ENCODE measurements around the gene DDX51.
"Not testable (repeated sequence)": the region's sequence is repeated elsewhere in the genome, so short reads cannot be mapped to it uniquely, and the experiment has no call there.

Gene DDX51

DNA sequence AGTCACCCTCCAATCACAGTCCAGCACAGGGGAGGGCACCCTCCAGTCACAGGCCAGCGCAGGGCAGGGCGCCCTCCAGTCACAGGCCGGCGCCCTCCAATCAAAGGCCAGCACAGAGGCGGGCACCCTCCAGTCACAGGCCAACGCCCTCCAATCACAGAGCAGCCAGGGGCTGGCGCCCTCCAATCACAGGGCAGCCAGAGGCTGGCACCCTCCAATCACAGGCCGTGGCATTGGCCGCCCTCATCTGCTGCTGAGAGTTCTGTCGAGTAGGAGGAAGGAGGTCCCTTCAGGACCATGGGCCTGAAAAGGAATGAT, 26.6 kb downstream of the DDX51 start:
- DNase-seq (ENCODE audit: low read depth, low spot score), result no peak

DNA sequence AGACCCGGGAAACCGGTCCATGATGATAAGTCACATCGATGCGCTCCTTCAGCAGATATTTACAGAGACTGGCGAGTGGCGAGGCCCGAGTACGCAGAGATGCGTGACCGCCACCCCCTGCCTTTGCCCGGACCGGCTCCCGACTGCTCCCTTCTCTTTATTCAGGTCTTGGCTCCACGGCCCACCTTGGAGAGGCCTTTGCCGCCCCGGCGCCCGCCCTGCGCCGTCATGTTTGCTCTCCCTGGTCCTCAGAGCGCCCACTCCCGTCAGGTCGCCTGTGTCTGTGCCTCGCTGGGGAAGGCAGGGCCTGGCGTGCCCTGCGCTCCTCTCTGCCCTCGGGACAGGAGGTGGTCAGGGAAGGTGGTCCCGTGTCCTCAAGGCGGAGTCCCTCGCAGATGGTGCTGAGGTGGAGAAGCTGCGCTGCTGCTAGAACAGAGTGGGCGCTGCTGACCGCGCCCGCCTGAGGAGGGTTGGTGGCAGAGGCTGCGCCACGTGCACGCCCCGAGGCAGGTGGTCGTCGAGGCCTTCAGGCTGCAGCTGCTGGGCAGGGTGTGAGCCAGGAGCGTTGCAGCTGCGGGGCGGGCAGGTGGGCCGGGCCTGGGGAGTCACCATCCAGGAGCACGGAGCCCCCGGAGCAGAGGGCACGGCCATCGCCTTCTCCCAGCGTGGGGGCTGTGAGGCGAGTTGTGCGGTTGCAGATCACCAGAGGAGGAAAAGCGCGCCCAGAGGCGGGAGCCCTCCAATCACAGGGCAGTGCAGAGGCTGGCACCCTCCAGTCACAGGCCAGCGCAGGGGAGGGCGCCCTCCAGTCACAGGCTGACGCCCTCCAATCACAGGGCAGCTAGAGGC, 27.2 kb downstream of the DDX51 start:
- DNase-seq (ENCODE audit: low read depth, low spot score), result no peak

DNA sequence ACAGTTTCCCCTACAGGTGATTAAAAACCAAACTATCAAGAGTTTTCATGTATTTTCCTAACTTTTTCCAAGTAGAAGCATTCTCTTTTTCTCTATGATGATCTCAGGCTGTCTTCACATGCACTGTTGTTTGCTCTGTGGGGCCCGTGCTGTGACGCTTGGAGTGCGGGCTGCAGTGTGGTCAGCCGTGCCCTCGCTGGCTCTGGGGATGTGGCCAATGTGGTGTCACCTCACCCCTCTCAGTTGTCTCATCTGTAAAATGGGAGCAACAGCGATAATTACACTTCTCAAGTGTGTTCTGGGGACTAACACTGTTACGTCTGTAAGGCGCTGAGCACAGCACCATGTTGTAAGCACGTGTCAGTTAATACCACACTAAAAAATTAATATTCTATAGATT, 28.6 kb downstream of the DDX51 start:
- DNase-seq (ENCODE audit: low read depth, low spot score), result no peak

DNA sequence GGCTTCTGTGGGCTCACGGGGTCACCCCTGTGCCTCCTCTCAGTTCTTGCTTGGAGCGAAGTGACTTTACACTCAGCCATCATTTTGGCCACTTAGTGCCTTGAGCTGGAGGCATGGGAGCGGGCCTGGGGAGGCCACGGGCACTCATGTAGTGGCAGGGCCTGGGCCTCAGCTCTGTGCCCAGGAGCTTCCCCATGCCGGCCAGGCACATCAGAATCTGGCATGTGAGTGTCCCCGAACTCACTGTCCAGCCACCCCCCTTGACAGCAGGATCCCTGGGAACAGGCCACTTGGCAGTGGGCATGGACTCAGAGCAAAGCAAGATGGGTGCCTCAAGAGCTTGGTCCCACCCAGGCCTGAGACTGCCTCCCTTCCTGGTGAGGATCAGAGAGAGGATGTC, 29.5 kb downstream of the DDX51 start:
- DNase-seq (ENCODE audit: low read depth, low spot score), result no peak

DNA sequence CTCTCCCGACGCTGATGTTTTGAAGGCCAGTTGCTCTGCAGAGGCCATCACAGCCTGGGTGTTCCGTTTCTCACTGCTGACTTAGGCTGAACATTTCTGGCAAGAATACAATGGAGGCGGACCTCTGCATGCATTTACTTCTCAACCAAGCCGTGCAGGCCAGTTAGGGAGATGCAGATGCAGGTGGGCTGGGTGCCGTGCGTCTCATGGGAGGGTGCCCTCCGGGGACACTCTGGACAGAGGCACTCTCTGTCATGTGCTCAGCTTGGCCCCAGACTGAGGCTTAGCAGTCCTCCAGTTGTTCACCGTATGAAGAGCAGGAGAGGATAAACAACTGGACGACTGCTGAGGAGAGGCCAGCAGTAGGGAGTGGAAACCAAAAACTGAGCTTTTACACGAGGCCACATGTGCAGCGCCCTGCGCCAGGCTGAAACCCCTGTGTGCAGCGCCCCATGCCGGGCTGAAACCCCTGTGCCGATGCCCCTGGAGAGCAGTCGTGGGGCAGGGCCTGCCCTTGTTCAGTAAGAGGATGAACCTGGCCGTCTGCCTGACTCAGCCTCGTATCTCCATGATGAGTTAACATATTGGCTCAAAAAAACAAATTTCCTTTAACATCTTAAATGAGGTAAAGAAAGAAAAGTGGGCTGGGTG, 32.3 kb downstream of the DDX51 start:
- no peak for DNase-seq (ENCODE audit: low read depth, low spot score)

DNA sequence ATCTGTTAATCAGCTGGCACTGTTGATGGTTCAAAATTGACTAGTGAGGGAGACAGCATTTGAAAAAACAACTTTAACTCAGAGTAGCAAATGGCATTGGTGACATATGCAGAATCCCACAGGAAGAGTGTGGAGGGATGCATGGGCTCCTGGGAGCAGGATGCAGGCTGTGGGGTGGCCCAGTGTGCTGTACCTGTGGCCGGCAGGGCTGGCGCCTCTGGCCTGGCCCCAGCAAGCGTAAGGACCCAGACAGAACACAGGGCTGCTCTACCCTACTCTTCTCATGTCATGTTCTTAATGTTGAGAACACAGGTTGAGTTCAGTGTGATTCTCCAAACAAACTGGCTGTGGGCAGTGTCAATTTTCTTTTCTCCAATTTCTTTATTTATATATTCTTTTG, 33.4 kb downstream of the DDX51 start:
- no peak for DNase-seq (ENCODE audit: low read depth, low spot score)

DNA sequence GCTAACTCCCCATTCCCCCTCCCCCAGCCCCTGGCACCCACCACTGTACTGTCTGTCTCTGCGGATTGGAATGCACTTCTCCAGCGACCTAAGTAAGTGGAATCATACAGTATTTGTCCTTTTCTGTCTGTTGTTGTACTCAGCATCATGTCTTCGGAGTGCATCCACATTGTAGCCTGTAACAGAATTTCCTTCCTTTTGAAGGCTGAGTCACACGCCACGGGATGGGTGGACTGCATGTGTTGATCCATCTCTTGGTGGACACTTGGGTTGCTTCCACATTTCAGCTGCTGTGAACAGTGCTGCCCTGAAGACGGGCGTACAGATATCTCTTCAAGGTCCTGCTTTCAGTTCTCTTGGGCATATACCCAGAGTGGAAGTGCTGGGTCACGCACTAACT, 34.4 kb downstream of the DDX51 start:
- no peak for DNase-seq (ENCODE audit: low read depth, low spot score)

DNA sequence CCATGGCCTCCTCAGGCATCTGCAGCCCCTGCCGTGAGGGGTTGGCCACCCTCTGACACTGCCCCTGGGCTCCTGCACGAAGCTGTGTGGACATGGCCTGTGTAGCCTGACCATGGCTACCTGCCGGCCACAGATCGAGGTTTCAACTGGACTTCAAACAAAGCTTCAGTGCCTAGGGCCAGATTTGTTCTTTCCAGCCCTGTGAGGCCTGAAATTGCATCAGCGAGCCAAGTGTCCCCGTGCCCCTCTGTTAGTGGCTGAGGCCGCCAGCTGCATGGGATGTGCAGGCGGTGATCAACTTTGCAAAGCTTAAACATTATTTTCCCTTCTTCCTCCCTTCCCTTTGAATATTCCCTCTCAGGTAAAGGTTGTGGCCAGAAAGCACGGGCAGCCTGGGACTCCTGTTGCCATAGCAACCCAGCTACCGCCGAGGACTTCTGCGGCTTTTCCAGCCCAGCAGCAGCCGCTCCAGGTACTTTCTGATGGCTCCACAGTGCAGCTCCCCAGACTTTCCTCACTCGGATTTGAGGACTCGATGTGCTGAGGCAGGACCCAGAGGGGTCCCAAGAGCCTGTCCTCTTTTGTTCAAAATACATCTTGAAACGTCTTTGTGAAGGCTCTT, 35.8 kb downstream of the DDX51 start:
- no peak for DNase-seq (ENCODE audit: low read depth, low spot score)

DNA sequence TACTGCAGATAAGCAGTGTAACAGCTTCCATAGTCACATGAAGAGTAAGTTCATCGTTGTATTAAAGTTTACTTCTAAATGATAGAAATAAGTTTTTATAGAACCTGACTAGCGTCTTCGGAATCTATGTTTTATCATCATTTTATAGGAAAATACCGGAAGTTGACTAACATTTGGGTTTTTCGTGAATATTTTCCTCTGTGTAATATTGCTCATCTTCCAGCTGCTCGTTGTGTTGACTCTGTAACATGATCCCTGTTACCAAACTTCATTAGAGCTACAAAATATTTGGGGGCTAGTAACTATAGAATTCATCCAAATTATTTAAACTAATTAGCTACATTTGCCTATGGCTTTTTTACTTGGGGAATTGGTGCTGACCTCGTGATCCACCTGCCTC, 37.2 kb downstream of the DDX51 start:
- DNase-seq (ENCODE audit: low read depth, low spot score), result no peak

DNA sequence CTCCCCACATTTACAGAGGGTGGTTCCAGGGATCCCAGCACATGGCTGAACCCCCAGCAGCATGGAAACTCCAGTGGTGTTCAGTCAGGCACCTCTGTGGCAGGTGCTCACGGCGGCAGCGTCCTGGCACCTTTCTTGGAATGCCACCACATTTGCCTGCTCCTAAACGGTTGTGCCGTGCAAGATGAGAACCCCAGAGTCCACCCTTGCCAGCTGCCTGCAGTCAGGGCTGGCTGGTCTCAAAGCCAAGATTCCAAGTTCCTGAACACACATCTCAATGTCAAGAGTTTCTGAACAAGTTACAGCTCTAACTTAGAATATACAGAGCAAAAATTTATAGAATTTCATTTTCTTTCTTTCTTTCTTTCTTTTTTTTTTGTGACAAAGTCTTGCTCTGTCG, 38.7 kb downstream of the DDX51 start:
- DNase-seq (ENCODE audit: low read depth, low spot score), result no peak

DNA sequence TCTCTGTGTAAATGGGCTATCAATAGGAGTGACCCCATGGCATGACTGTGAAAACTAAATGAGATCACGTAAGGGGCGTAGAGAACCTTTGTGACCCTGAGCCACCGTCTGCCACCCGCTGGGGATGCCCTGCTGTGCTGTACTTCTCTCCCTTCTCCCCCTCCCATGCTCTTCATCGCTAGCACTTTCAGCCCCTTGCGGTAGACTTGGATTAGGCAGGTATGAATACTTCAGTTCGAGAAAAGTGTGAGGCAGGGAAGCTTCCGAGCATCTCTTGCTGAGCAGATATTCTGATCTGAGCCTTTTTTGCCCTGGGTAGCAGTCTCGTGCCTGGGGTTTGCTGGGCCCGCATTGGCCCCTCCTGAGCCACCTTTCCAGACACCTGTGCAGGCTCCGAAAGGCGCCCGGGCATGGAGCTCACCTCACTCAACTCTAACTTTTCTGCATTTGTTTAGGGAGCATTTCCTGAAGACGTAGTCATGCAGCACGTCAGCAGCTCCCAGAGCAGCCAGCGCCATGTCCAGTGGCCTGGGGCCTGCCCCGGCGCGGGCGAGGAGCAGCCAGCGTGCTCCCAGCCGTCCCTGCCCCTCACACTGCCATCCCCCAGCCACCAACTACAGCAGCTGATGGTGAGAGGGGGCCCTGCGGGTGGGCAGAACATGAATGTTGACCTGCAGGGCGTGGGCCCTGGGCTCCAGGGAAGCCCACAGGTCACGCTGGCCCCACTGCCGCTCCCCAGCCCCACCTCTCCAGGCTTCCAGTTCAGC, 40.4 kb downstream of the DDX51 start:
- DNase-seq (ENCODE audit: low read depth, low spot score), result no peak

DNA sequence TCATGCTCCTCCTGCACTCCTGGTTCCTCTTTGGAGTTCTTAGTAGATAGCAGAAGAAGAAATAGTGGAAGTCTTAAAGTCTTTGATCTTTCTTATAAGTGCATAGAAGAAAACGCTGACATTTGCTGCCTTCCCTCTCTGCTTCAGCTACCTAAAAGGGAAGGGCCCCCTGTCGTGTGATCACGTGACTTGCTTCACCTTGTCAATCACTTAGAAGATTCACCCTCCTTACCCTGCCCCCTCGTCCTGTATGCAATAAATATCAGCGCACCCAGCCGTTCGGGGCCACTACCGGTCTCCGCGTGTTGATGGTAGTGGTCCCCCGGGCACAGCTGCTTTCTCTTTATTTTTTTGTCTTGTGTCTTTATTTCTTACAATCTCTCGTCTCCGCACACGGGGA, 41.0 kb downstream of the DDX51 start:
- DNase-seq (ENCODE audit: low read depth, low spot score), result not testable (repeated sequence)

DNA sequence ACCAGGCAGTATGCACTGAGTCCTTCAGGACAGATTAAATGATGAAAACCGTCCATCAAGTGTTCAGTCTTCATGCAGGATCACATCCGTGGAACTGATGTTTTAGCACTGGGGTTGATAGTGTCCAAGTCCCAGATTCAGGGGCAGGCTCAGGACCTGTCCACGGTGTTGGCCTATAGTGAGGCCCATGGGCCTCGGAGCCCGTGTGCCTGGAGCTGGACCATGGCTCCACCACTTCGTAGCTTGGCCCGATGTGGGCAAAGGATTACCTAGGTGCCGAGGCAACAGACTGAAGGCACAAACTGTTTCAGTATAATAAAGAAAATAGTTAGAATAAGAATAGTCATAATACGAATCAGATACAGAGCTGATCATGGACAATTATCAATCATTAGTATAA, 41.8 kb downstream of the DDX51 start:
- DNase-seq (ENCODE audit: low read depth, low spot score), result no peak

DNA sequence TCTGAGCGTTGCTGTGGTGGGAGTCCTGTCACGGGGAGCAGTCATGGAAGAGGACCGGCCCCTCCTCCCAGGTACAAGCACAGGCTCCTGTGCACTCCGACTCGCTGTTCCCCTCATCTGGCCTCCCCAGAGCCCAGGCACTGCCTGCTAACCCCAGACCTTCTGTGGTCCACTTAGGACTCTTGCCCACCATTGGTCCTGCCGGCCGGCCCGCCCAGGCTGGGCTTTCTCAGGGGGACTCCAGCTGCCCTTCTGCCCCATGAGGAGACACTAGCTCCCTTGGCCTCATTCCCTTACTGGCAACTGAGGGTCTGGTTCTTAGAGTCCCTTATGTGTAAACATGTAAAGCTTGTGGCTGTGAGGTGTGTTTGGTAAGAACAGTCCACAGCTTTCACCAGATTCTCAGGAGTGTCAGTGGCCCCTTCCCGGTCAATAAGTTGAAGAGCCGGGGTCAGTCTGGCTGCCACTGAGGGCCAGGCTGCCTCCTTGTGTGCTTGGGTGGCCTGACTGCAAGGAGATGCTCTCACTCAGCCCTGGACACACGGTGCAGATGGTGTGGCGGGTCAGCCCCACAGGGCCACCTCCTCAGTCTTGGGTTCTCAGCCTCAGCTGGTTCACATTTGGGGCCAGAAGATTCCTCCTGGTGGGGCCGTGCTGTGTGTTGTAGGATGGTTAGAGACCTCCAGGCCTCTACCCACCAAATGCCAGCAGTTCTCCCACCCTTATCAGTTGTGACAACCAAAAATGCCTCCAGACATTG, 43.6 kb downstream of the DDX51 start:
- DNase-seq (ENCODE audit: low read depth, low spot score), result no peak

DNA sequence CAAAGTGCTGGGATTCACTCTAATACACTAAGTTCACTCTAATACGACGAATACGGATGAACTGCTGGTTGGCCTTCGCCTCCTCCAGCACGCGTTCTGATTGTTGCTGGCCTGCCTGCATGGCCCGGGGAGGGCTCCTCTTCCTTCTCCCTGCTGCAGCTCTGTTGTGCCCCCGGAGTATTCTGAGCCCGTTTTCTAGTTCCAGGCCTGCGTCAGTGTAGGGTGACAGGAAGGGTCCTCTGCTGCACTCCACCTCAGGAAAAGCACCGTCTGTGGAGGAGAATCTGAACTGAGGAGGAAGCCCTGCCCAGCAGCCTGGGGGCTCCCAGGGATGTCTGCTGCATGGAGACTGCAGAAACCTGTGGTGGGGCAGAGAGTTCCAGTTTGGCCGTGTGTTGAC, 44.4 kb downstream of the DDX51 start:
- no peak for DNase-seq (ENCODE audit: low read depth, low spot score)

DNA sequence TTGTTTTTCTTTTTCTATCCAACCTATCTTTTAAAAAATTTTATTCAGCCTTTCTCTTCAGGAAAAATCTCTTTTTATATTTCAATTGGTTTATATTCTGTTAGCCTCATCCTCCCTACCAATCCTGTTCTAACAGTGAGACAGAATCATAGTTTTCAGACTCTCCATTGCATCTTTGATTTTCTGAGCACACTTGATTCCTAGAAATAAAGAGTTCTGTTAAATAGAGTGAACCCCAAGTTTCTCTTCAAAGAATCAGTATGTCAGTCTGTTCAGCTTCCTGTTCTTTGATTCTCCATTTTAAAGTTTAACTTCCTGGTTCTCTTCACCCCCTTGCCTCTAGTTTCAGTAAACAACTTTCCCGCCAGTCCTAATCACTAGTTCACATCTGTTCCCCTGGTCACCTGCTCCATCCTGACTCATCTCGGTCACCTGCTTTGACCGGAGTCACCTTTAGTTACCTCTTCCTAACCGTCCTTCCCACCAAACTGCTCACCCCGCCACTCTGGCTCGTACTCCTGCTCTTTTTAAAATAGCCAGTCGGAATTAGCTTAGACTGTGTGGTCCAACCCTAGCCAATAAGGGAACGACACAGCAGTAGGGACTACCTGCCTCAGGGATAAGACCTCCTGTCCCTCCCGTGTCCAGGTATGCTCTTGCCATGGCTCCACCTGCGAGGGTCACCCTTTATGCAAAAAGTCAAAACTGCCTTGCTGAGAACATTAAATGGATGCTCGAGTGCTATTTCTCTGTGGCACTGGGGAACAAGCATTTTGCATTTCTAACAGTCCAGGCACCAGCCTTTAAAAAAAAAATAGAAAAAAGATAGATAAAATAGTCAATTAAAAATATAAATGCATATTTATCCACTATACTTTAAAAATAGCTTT, 48.4 kb downstream of the DDX51 start:
- DNase-seq (ENCODE audit: low read depth, low spot score), result no peak

DNA sequence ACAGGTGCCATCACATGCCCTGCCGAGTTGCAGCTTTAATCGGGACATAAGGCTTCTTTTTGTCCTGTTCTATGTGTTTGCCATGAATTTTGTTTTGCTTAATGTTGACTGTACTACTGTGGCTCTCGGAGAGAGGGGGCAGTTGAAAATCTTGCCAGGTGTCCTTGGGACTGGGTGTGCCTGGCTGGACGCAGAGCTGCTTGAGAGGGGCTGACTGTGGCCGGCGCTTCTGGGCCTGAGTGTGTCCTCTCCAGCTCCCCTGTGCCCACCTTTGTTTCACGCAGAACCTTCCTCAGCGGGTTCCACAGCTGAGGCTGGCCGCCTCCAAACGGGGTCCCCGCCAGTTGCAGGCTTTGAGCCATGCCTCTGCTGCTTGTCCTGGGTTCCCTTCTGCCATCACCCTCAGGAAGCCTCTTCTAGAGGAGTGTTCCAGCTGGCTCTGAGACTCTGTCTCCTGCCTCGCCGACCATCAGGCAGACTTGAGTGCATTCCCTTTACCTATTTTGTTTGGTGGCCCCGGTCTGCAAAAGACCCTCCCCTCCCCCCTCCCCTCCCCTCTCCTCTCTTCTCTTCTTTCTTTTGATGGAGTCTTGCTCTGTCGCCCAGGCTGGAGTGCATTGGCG, 49.7 kb downstream of the DDX51 start:
- no peak for DNase-seq (ENCODE audit: low read depth, low spot score)

DNA sequence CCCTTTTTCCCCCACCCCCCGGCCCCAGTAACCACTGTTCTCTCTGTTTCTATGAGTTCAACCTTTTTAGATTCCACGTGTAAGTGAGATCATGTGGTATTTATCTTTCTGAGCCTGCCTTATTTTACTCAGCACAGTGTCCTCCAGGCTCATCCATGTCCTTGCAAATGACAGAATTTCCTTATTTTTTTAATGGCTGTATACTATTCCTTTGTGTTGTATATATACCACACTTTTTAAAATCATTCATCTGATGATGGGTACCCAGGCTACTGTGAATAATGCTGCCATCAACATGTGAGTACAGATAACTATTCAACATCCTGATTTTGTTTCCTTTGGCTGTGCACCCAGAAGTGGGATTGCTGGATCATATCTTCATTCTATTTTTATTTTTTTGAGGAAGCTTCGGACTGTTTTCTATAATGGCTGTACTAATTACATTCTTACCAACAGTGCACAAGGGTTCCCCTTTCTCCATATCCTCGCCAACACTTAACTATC, 54.7 kb downstream of the DDX51 start:
- no peak for DNase-seq (ENCODE audit: low read depth, low spot score)

Data from activated CD4-positive, CD25-positive, alpha-beta regulatory T cell treated with anti-CD3 and anti-CD28 coated beads, Interleukin-2, amount 50 U/mL, for 16 hours (primary cell).